Measurements from ENCODE around the gene C11orf68.

C11orf68 gene

GRCh38 chr11:65946655-65947054, 27.8 kb upstream of the C11orf68 start:
- Histone ChIP-seq H3K4me1 (ENCODE audit: control insufficient read depth, insufficient read depth, low read length) (no peaks in the 10 kb centered on the region), H3K36me3 (ENCODE audit: control insufficient read depth in 2 of 2, insufficient read depth in 1 of 2, low read length in 2 of 2) (no peaks in the 10 kb centered on the region), H3K9me3 (ENCODE audit: control insufficient read depth, insufficient read depth, low read depth, low read length) (no peaks in the 10 kb centered on the region), H3K27ac (ENCODE audit: extremely low read depth, low read depth, low read length) (no peak overlapping the region), H3K4me3 (ENCODE audit: low read depth, low read length) (no peak overlapping the region)
- POLR2A ChIA-PET = interaction anchor here (0.6 kb wide), 1 partner anchor 62 kb away, joined by 4 read pairs; no protein-coding TSS in a partner anchor
- no peak for TF ChIP-seq ZNF24 (tag by site-specific recombination; IDR thresholded peaks at IDR 0.05)
- TF ChIP-seq OSR2 (tag by site-specific recombination; IDR thresholded peaks at IDR 0.05) = no peak
- no peak for TF ChIP-seq ZNF488 (tag by site-specific recombination; IDR thresholded peaks at IDR 0.05)
- TF ChIP-seq ZNF335 (tag by site-specific recombination; conservative IDR thresholded peaks at IDR 0.05) = no peak
- TF ChIP-seq ZNF76 (tag by site-specific recombination; IDR thresholded peaks at IDR 0.05; ENCODE audit: borderline replicate concordance, low read depth) = no peak
- TF ChIP-seq YY2 (tag by site-specific recombination; IDR thresholded peaks at IDR 0.05) = no peak
- TF ChIP-seq ZNF175 (tag by site-specific recombination; IDR thresholded peaks at IDR 0.05) = no peak
- TF ChIP-seq ZNF146 (tag by site-specific recombination; IDR thresholded peaks at IDR 0.05) = no peak
- TF ChIP-seq ZNF658 (tag by site-specific recombination; IDR thresholded peaks at IDR 0.05) = no peak
- TF ChIP-seq ZNF354C (tag by site-specific recombination; IDR thresholded peaks at IDR 0.05; ENCODE audit: borderline replicate concordance, low read depth) = no peak
- no peak for TF ChIP-seq ZNF518A (tag by site-specific recombination; conservative IDR thresholded peaks at IDR 0.05; ENCODE audit: low read depth)
- TF ChIP-seq BCL11A (tag by site-specific recombination; IDR thresholded peaks at IDR 0.05; ENCODE audit: low read depth) = no peak
- TF ChIP-seq ZBTB48 (tag by site-specific recombination; IDR thresholded peaks at IDR 0.05) = no peak
- CTCF ChIA-PET = interaction anchor here (0.7 to 1.4 kb wide), 2 partner anchors 12 to 87 kb away, joined by 3 to 4 read pairs; partner anchors contain the start of gene MUS81

DNA sequence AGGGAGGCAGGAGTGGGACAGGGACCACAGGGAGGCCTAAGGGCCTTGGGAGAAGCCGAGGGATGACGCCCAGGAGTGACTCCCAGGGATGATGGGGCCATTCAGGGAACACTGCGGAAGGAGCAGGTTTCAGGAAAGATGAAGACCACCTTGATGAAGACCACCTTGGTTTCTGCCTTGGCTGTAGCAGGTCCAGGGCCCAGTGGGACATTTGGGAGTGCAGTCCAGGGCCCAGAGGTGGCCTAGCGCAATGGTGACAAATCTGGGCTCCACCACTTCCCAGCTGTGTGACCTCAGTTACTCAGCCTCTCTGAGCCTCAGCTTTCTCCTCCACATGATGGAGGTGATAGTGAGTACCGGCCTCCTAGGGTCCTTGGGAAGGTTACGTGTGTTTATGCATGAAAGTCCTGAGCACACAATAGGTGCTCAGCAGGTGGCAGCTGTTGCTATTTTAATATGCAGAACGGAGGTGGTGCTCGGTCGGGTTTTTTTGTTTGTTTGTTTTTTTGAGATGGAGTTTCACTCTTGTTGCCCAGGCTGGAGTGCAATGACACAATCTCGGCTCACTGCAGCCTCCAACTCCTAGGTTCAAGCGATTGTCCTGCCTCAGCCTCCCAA, 27.2 kb upstream of the C11orf68 start:
- Histone ChIP-seq H3K9me3 (ENCODE audit: control insufficient read depth, insufficient read depth, low read depth, low read length) (no peaks in the 10 kb centered on the region), H3K4me1 (ENCODE audit: control insufficient read depth, insufficient read depth, low read length) (no peaks in the 10 kb centered on the region), H3K36me3 (ENCODE audit: control insufficient read depth in 2 of 2, insufficient read depth in 1 of 2, low read length in 2 of 2) (no peaks in the 10 kb centered on the region), H3K27ac (ENCODE audit: extremely low read depth, low read depth, low read length) (no peak overlapping the region), H3K4me3 (ENCODE audit: low read depth, low read length) (no peak overlapping the region)
- POLR2A ChIA-PET = no interaction called here
- TF ChIP-seq SCRT2 (tag by site-specific recombination; IDR thresholded peaks at IDR 0.05) (peak; percentile 63), GFI1B (tag by site-specific recombination; IDR thresholded peaks at IDR 0.05) (no peak)
- CTCF ChIA-PET = interaction anchor here (0.7 to 1.4 kb wide), 4 partner anchors 12 to 242 kb away, joined by 3 to 4 read pairs (median 3); partner anchors contain the start of gene MUS81

DNA sequence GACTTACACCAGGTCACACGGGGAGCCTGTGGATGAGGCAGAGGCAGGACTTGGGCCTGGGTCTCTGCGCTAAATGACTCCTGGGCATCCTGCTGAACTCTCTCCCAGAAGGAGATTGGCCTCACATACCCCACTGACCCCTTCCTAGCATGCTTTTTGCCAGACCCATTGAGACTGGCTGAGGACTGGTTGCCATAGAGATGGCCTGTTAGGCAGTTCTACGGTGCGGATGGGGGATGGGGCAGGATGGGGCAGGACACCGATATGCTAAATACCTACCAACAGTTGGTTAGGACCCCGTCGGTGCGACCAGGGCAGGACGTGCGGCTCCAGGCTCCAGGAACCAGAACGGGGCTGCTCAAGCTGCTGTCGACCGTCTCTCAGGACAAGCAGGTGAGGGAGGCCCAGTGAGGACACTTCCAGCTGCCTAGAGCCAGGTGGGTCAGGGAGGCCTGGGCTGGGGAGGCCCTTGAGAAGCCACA, 26.6 kb upstream of the C11orf68 start, which contains the start of gene TSGA10IP:
Gene TSGA10IP (plus strand): TSS at position 51 of the 482 bp plus-strand sequence. CDS start 196 bp downstream, at position 247.
- TF ChIP-seq ZNF138 (tag by site-specific recombination; IDR thresholded peaks at IDR 0.05; ENCODE audit: borderline replicate concordance) (no peak), ZNF521 (tag by site-specific recombination; IDR thresholded peaks at IDR 0.05) (no peak), WT1 (tag by site-specific recombination; IDR thresholded peaks at IDR 0.05) (no peak), PRDM6 (tag by site-specific recombination; IDR thresholded peaks at IDR 0.05) (no peak), ZNF529 (tag by site-specific recombination; IDR thresholded peaks at IDR 0.05; ENCODE audit: insufficient replicate concordance) (no peak), ZNF621 (tag by site-specific recombination; IDR thresholded peaks at IDR 0.05) (no peak), SP3 (tag by site-specific recombination; IDR thresholded peaks at IDR 0.05) (no peak), KLF10 (tag by site-specific recombination; IDR thresholded peaks at IDR 0.05) (no peak), ZBTB48 (tag by site-specific recombination; IDR thresholded peaks at IDR 0.05) (no peak), SCRT2 (tag by site-specific recombination; IDR thresholded peaks at IDR 0.05) (no peak), ZFP41 (tag by site-specific recombination; IDR thresholded peaks at IDR 0.05; ENCODE audit: borderline replicate concordance) (no peak), ZNF549 (tag by site-specific recombination; IDR thresholded peaks at IDR 0.05) (no peak)
- POLR2A ChIA-PET = no interaction called here
- Histone ChIP-seq H3K36me3 (ENCODE audit: control insufficient read depth in 2 of 2, insufficient read depth in 1 of 2, low read length in 2 of 2) (no peaks in the 10 kb centered on the region), H3K9me3 (ENCODE audit: control insufficient read depth, insufficient read depth, low read depth, low read length) (no peaks in the 10 kb centered on the region), H3K4me1 (ENCODE audit: control insufficient read depth, insufficient read depth, low read length) (no peaks in the 10 kb centered on the region), H3K27ac (ENCODE audit: extremely low read depth, low read depth, low read length) (no peak within 1 kb of the TSS), H3K4me3 (ENCODE audit: low read depth, low read length) (no peak within 1 kb of the TSS)
- CTCF ChIA-PET = interaction anchor here (0.7 to 0.9 kb wide), 2 partner anchors 85 to 241 kb away, joined by 3 read pairs; partner anchors contain the start of gene MUS81

All from HEK293 (cell line).